Esophagus (tissue), 2 donors: Measurements from ENCODE around the gene TMEM252. TPM values are rescaled to one million over a fixed set of nuclear protein-coding genes. Genes with fewer than 3 reads are reported as not detected.
A peak's percentile ranks its signal among the peaks of the same experiment; 100 is the strongest.

ENCODE experiments used
- H3K27ac ChIP-seq, 2 donors: one replicate each; pipeline ENCODE4 v1.5.1; 2013; ENCODE audit warnings: low read depth in 2 of 2, mild to moderate bottlenecking in 2 of 2, inconsistent platforms in 1 of 2, low read length in 1 of 2, moderate library complexity in 1 of 2
- H3K27me3 ChIP-seq, 2 donors: one replicate each; pipeline ENCODE4 v1.6.1; 2013; ENCODE audit warnings: low read length in 2 of 2, control low read depth in 1 of 2, mild to moderate bottlenecking in 1 of 2; ENCODE audit not compliant: insufficient read depth in 2 of 2, control insufficient read depth in 1 of 2
- H3K36me3 ChIP-seq, 2 donors: one replicate each; pipeline ENCODE4 v1.6.1; 2013; ENCODE audit warnings: low read length in 1 of 2; ENCODE audit not compliant: control insufficient read depth in 2 of 2, insufficient read depth in 2 of 2
- H3K4me1 ChIP-seq, 2 donors: one replicate each; pipeline ENCODE4 v1.6.1; 2013; ENCODE audit warnings: low read length in 1 of 2; ENCODE audit not compliant: control insufficient read depth in 2 of 2, insufficient read depth in 2 of 2
- H3K4me3 ChIP-seq, 2 donors: one replicate each; pipeline ENCODE4 v1.5.1; 2013; ENCODE audit warnings: low read length in 2 of 2, mild to moderate bottlenecking in 2 of 2, low read depth in 1 of 2, moderate library complexity in 1 of 2
- H3K9me3 ChIP-seq, 2 donors: one replicate each; pipeline ENCODE4 v1.6.1; 2013; ENCODE audit warnings: mild to moderate bottlenecking in 2 of 2, low read depth in 1 of 2, low read length in 1 of 2, moderate library complexity in 1 of 2; ENCODE audit not compliant: control insufficient read depth in 2 of 2, insufficient read depth in 1 of 2
- WGBS, 2 donors: extraction: QIAGEN DNeasy Blood & Tissue Kit; methylation state at CpG; one replicate each; pipeline ENCODE4 v1.1.7; 2013; 5-methylcytosine and 5-hydroxymethylcytosine counted together
- polyA plus RNA-seq, 2 donors: library from polyadenylated mRNA; stranded (reverse); fragments of 200-250 nt; gene quantifications; one replicate each; pipeline ENCODE4 v1.2.3, GENCODE V29; 2013
- donor health status: healthy with polysubstance abuse.
- donor health status: Bipolar disorder and iron deficiency.

TMEM252 gene
- under 1 TPM in 1 of 2 donors, not detected in 1; 0.06 TPM for polyA plus RNA-seq

- peak within 1 kb of the TSS in 1 of 2 donors; percentile 27 for H3K27ac ChIP-seq
- H3K27me3 ChIP-seq, result no peaks in the 10 kb centered on the region
- WGBS, 2 donors, result 25 to 29% methylated on average over 8 of the region's 8 CpGs
- peaks cover 0 to 4% of the 10 kb centered on the region in 2 donors for H3K4me1 ChIP-seq
- H3K4me3 ChIP-seq, result no peak within 1 kb of the TSS
- H3K9me3 ChIP-seq, result no peaks in the 10 kb centered on the region
- H3K36me3 ChIP-seq, result no peaks in the 10 kb centered on the region
Observed at GRCh38 chr9:68540712-68541535, at the start of gene TMEM252. TSS of gene TMEM252 (minus strand) at chr9:68540883. CDS start at chr9:68540814, 69 bp downstream.

GRCh38 chr9:68585034-68585761, 44.5 kb upstream of the TMEM252 start:
- H3K27me3 ChIP-seq, result no peaks in the 10 kb centered on the region
- 69 to 77% methylated on average over 19 of the region's 19 CpGs for WGBS, 2 donors
- H3K9me3 ChIP-seq, result no peaks in the 10 kb centered on the region
- H3K4me3 ChIP-seq, result no peak overlapping the region
- no peak overlapping the region for H3K27ac ChIP-seq
- no peaks in the 10 kb centered on the region for H3K4me1 ChIP-seq
- H3K36me3 ChIP-seq, result no peaks in the 10 kb centered on the region

- Histone ChIP-seq H3K36me3 (no peaks in the 10 kb centered on the region), H3K4me3 (no peak overlapping the region), H3K4me1 (no peaks in the 10 kb centered on the region), H3K27me3 (no peaks in the 10 kb centered on the region), H3K9me3 (no peaks in the 10 kb centered on the region), H3K27ac (no peak overlapping the region)
- 25 to 26% methylated on average over 16 of the region's 16 CpGs for whole genome bisulfite sequencing, 2 donors
Observed at GRCh38 chr9:68584189-68585033, 43.7 kb upstream of the TMEM252 start.

- no peaks in the 10 kb centered on the region for H3K9me3 ChIP-seq
- H3K27ac ChIP-seq, result no peak overlapping the region
- no peaks in the 10 kb centered on the region for H3K27me3 ChIP-seq
- H3K4me1 ChIP-seq, result no peaks in the 10 kb centered on the region
- H3K36me3 ChIP-seq, result no peaks in the 10 kb centered on the region
- H3K4me3 ChIP-seq, result no peak overlapping the region
- 85% methylated on average over 3 of the region's 3 CpGs for WGBS, 2 donors
Observed at GRCh38 chr9:68581696-68582095, 41.0 kb upstream of the TMEM252 start.

GRCh38 chr9:68577774-68578591, 37.3 kb upstream of the TMEM252 start:
- H3K4me3 ChIP-seq, result no peak overlapping the region
- H3K27me3 ChIP-seq, result no peaks in the 10 kb centered on the region
- H3K36me3 ChIP-seq, result no peaks in the 10 kb centered on the region
- H3K4me1 ChIP-seq, result no peaks in the 10 kb centered on the region
- no peaks in the 10 kb centered on the region for H3K9me3 ChIP-seq
- no peak overlapping the region for H3K27ac ChIP-seq
- WGBS, 2 donors, result 72 to 76% methylated on average over 7 of the region's 7 CpGs

- no peak overlapping the region for H3K27ac ChIP-seq
- no peak overlapping the region for H3K4me3 ChIP-seq
- H3K36me3 ChIP-seq, result no peaks in the 10 kb centered on the region
- no peaks in the 10 kb centered on the region for H3K27me3 ChIP-seq
- no peaks in the 10 kb centered on the region for H3K9me3 ChIP-seq
- 68 to 70% methylated on average over 5 of the region's 5 CpGs for WGBS, 2 donors
- no peaks in the 10 kb centered on the region for H3K4me1 ChIP-seq
Observed at GRCh38 chr9:68575817-68576216, 35.1 kb upstream of the TMEM252 start.

GRCh38 chr9:68574150-68574549, 33.5 kb upstream of the TMEM252 start:
- no peak overlapping the region for H3K27ac ChIP-seq
- WGBS, 2 donors, result 50 to 59% methylated on average over 3 of the region's 3 CpGs
- no peaks in the 10 kb centered on the region for H3K27me3 ChIP-seq
- H3K4me3 ChIP-seq, result no peak overlapping the region
- H3K36me3 ChIP-seq, result no peaks in the 10 kb centered on the region
- no peaks in the 10 kb centered on the region for H3K9me3 ChIP-seq
- no peaks in the 10 kb centered on the region for H3K4me1 ChIP-seq

- H3K9me3 ChIP-seq, result no peaks in the 10 kb centered on the region
- no peak overlapping the region for H3K27ac ChIP-seq
- WGBS, 2 donors, result 66 to 70% methylated on average over 3 of the region's 3 CpGs
- no peak overlapping the region for H3K4me3 ChIP-seq
- no peaks in the 10 kb centered on the region for H3K4me1 ChIP-seq
- H3K27me3 ChIP-seq, result no peaks in the 10 kb centered on the region
- no peaks in the 10 kb centered on the region for H3K36me3 ChIP-seq
Observed at GRCh38 chr9:68567565-68567964, 26.9 kb upstream of the TMEM252 start.

GRCh38 chr9:68562461-68562860, 21.8 kb upstream of the TMEM252 start:
- H3K36me3 ChIP-seq, result no peaks in the 10 kb centered on the region
- no peaks in the 10 kb centered on the region for H3K27me3 ChIP-seq
- no peak overlapping the region for H3K4me3 ChIP-seq
- WGBS, 2 donors, result 55 to 70% methylated on average over 2 of the region's 2 CpGs
- H3K4me1 ChIP-seq, result no peaks in the 10 kb centered on the region
- H3K27ac ChIP-seq, result no peak overlapping the region
- H3K9me3 ChIP-seq, result no peaks in the 10 kb centered on the region
